Measurements from ENCODE around the gene MAP3K13.

DNA sequence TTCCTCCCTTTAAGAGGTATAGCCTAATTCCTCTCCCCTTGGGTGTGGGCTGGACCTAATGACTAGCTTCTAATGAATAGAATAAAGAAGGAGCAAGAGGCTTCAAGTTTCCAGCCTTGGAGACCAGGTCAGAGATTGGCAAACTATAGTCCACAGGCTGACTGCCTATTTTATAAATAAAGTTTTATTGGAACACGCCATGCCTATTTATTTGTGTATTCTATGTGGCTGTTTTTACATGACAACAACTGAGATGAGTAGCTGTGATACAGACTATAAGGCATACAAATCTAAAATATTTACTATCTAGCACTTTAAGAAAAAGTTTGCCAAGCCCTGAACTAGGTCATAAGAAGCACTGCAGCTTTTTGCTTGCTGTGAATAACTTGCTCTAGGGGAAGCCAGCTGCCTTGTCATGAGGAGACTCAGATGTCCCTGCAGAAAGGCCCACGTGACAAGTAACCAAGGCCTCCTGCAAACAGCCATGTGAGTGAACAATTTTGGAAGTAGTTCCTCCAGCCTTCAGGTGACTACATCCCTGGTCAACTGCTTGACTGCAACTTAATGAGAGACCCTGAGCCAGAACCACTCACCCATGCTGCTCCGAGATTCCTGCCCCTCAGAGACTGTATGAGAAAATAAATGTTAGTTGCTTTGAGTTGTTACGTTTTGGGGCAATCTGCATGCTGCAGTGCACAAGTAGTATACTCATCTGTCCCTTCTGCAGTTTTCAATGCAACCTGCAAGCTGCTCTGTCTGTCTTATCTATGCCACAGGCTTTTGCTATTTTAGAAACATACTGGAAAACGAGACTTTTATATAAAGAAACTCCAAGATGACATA lies 21.1 kb upstream of the MAP3K13 start:
- TF ChIP-seq, protein P1, sequence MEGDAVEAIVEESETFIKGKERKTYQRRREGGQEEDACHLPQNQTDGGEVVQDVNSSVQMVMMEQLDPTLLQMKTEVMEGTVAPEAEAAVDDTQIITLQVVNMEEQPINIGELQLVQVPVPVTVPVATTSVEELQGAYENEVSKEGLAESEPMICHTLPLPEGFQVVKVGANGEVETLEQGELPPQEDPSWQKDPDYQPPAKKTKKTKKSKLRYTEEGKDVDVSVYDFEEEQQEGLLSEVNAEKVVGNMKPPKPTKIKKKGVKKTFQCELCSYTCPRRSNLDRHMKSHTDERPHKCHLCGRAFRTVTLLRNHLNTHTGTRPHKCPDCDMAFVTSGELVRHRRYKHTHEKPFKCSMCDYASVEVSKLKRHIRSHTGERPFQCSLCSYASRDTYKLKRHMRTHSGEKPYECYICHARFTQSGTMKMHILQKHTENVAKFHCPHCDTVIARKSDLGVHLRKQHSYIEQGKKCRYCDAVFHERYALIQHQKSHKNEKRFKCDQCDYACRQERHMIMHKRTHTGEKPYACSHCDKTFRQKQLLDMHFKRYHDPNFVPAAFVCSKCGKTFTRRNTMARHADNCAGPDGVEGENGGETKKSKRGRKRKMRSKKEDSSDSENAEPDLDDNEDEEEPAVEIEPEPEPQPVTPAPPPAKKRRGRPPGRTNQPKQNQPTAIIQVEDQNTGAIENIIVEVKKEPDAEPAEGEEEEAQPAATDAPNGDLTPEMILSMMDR (conservative IDR thresholded peaks at IDR 0.05 in 1 of 2, IDR thresholded peaks at IDR 0.05 in 1 of 2; ENCODE audit: extremely low read depth in 1 of 2, insufficient read depth in 1 of 2, low read depth in 1 of 2, low read length in 2 of 2) = no peak
- no peak for TF ChIP-seq EZH2 (IDR thresholded peaks at IDR 0.05; ENCODE audit: borderline replicate concordance, low read length)

Data from mammary epithelial cell (primary cell).